B cell (primary cell): ENCODE data around the gene ZNF428.

Experiments used
- EZH2 ChIP-seq: IDR thresholded peaks from 2 replicates; pipeline ENCODE4 v1.6.1; 2012; ENCODE audit warnings: borderline replicate concordance, low read depth, mild to moderate bottlenecking, moderate library complexity, low read length; ENCODE audit not compliant: insufficient read depth, poor library complexity, severe bottlenecking
- TF ChIP-seq, protein P1 (sequence below): fragments of 200-600 bp; IDR thresholded peaks from one replicate; pipeline ENCODE4 v1.8.0; 2022; ENCODE audit warnings: antibody characterized with exemption, mild to moderate bottlenecking

GRCh38 chr19:43622956-43623355 lies 3.5 kb upstream of the ZNF428 start:
- TF ChIP-seq, protein P1, sequence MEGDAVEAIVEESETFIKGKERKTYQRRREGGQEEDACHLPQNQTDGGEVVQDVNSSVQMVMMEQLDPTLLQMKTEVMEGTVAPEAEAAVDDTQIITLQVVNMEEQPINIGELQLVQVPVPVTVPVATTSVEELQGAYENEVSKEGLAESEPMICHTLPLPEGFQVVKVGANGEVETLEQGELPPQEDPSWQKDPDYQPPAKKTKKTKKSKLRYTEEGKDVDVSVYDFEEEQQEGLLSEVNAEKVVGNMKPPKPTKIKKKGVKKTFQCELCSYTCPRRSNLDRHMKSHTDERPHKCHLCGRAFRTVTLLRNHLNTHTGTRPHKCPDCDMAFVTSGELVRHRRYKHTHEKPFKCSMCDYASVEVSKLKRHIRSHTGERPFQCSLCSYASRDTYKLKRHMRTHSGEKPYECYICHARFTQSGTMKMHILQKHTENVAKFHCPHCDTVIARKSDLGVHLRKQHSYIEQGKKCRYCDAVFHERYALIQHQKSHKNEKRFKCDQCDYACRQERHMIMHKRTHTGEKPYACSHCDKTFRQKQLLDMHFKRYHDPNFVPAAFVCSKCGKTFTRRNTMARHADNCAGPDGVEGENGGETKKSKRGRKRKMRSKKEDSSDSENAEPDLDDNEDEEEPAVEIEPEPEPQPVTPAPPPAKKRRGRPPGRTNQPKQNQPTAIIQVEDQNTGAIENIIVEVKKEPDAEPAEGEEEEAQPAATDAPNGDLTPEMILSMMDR, result no peak
- no peak for TF ChIP-seq EZH2
